Fibroblast of lung (primary cell): ENCODE results near the gene CFAP410. TPM values are rescaled to one million over a fixed set of nuclear protein-coding genes. Genes with fewer than 3 reads are reported as not detected.

Source experiments
- DNase-seq, 2 donors: peaks; one replicate each; pipeline versions ENCODE4 v3.0.0 to v3.0.0-alpha.2; 2010; ENCODE audit warnings: low read depth in 2 of 2
- H2AFZ ChIP-seq: 2 replicates; pipeline ENCODE4 v1.5.1; 2012; ENCODE audit warnings: low read length, control low read depth, inconsistent platforms
- H3K27ac ChIP-seq: 2 replicates; pipeline ENCODE4 v1.5.1; 2011; ENCODE audit warnings: low read length, control low read depth; ENCODE audit not compliant: insufficient read depth
- H3K27me3 ChIP-seq: 2 replicates; pipeline ENCODE4 v1.5.1; 2011; ENCODE audit warnings: mild to moderate bottlenecking, low read length; ENCODE audit not compliant: control insufficient read depth, insufficient read depth
- H3K36me3 ChIP-seq: 2 replicates; pipeline ENCODE4 v1.5.1; 2011; ENCODE audit warnings: low read length; ENCODE audit not compliant: control insufficient read depth, insufficient read depth
- H3K4me1 ChIP-seq: 2 replicates; pipeline ENCODE4 v1.5.1; 2011; ENCODE audit warnings: low read length; ENCODE audit not compliant: control insufficient read depth, insufficient read depth; ENCODE audit errors: extremely low read depth
- H3K4me2 ChIP-seq: 2 replicates; pipeline ENCODE4 v1.5.1; 2011; ENCODE audit warnings: low read length, control low read depth; ENCODE audit not compliant: insufficient read depth; ENCODE audit errors: extremely low read depth
- H3K4me3 ChIP-seq, 4 experiments: fragments of 200-600 bp in 1 of 4; sonication (generic) in 1 of 4; replicated peaks in 1 of 4; 2 replicates each; pipeline ENCODE4 v1.5.1; 2011 to 2016; ENCODE audit warnings: low read length in 4 of 4, low read depth in 3 of 4, mild to moderate bottlenecking in 3 of 4, control low read depth in 2 of 4, inconsistent platforms in 1 of 4, mixed read lengths in 1 of 4; ENCODE audit not compliant: insufficient read depth in 1 of 4; ENCODE audit errors: control extremely low read depth in 1 of 4
- H3K79me2 ChIP-seq: 2 replicates; pipeline ENCODE4 v1.5.1; 2012; ENCODE audit warnings: mild to moderate bottlenecking, low read length, inconsistent platforms; ENCODE audit not compliant: control insufficient read depth, insufficient read depth
- H3K9ac ChIP-seq: 2 replicates; pipeline ENCODE4 v1.5.1; 2011; ENCODE audit warnings: mild to moderate bottlenecking, low read length, control low read depth; ENCODE audit not compliant: insufficient read depth
- H3K9me3 ChIP-seq: 2 replicates; pipeline ENCODE4 v1.5.1; 2012; ENCODE audit warnings: low read depth, low read length; ENCODE audit not compliant: control insufficient read depth, insufficient read depth
- H4K20me1 ChIP-seq: 2 replicates; pipeline ENCODE4 v1.5.1; 2011; ENCODE audit warnings: low read length; ENCODE audit not compliant: control insufficient read depth, insufficient read depth; ENCODE audit errors: extremely low read depth
- EZH2 ChIP-seq: IDR thresholded peaks from 2 replicates; pipeline ENCODE4 v1.5.1; 2012; ENCODE audit warnings: low read length, control low read depth, mild to moderate bottlenecking; ENCODE audit errors: missing control alignments
- polyA plus RNA-seq, 2 donors: library from polyadenylated mRNA; depleted of rRNA in 1 of 2; stranded (reverse) in 1 of 2; unstranded in 1 of 2; fragments of >200 nt; gene quantifications; 2 replicates each; pipeline ENCODE4 v1.2.1, GENCODE V29; 2011 to 2012; ENCODE audit warnings: missing spikeins in 1 of 2
- total RNA-seq: library from RNA; depleted of rRNA; stranded (reverse); fragments of >200 nt; gene quantifications from 2 replicates; pipeline ENCODE4 v1.2.1, GENCODE V29; 2014
- TF ChIP-seq, protein P1 (sequence below), 2 donors: IDR thresholded peaks in 1 of 2; conservative IDR thresholded peaks in 1 of 2; 1 replicate in 1 of 2; 2 replicates in 1 of 2; pipeline ENCODE4 v1.5.1; 2011 to 2012; ENCODE audit warnings: low read length in 2 of 2, control low read depth in 1 of 2, inconsistent platforms in 1 of 2, low read depth in 1 of 2, mild to moderate bottlenecking in 1 of 2

The CFAP410 gene
- total and polyA plus RNA-seq, 2 donors (not counting 1 experiment from before 2014, with no cell fraction given) = 4.9 to 7.1 TPM

DNA sequence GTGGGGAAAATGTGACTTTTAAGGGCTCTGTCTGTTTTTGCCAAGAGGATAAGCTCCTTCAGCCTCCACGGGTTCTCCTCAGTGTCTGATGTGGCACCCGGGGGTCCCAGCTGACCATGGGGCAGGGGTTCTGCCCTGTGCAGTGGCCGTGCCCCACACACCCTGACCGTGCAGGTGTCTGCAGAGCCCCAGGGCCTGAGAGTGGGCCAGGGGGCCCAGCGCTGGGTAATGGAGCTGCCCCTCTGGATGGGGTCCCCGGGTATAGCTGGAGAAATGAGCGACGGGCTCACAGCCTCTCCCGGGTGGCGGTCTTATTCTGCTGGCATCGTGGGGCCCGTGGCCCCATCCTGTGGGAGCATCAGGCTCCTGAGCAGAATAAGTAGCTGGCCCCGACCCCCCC is 42.3 kb downstream of the CFAP410 start:
- H3K27me3 ChIP-seq = no peaks in the 10 kb centered on the region
- TF ChIP-seq, protein P1, sequence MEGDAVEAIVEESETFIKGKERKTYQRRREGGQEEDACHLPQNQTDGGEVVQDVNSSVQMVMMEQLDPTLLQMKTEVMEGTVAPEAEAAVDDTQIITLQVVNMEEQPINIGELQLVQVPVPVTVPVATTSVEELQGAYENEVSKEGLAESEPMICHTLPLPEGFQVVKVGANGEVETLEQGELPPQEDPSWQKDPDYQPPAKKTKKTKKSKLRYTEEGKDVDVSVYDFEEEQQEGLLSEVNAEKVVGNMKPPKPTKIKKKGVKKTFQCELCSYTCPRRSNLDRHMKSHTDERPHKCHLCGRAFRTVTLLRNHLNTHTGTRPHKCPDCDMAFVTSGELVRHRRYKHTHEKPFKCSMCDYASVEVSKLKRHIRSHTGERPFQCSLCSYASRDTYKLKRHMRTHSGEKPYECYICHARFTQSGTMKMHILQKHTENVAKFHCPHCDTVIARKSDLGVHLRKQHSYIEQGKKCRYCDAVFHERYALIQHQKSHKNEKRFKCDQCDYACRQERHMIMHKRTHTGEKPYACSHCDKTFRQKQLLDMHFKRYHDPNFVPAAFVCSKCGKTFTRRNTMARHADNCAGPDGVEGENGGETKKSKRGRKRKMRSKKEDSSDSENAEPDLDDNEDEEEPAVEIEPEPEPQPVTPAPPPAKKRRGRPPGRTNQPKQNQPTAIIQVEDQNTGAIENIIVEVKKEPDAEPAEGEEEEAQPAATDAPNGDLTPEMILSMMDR (conservative IDR thresholded peaks at IDR 0.05 in 1 of 2, IDR thresholded peaks at IDR 0.05 in 1 of 2; ENCODE audit: low read depth in 1 of 2, low read length in 2 of 2) = no peak
- TF ChIP-seq EZH2 = no peak
- H3K4me3 ChIP-seq = no peak overlapping the region
- H3K4me1 ChIP-seq = peaks cover 5% of the 10 kb centered on the region
- H3K4me2 ChIP-seq = no peak overlapping the region
- H3K79me2 ChIP-seq = peaks cover 10% of the 10 kb centered on the region
- H3K36me3 ChIP-seq = no peaks in the 10 kb centered on the region
- H2AFZ ChIP-seq = no peak overlapping the region
- DNase-seq = no peak
- no peaks in the 10 kb centered on the region for H4K20me1 ChIP-seq
- no peaks in the 10 kb centered on the region for H3K9me3 ChIP-seq
- H3K9ac ChIP-seq = no peak overlapping the region
- no peak overlapping the region for H3K27ac ChIP-seq

DNA sequence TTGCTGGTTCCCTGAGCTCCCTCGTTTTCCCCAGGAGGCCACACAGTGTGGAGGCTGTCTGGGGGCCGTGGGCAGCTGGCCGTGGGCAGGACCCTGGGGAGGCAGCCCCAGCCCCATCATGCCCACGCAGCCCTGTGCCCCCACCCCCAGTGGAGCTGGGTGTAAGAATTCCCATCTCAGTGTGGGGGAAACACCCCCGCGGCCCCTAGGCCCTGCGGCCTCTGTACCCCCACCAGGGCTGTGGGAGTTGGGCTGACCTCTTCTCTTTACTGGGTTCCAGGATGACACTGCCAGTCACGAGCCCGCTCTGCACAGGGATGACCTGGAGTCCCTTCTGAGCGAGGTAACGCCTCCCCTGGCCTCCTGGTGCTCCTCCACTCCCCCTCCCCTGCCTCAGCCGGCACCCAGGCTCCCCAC is 43.1 kb downstream of the CFAP410 start:
- Histone ChIP-seq H3K27ac (no peak overlapping the region), H2AFZ (no peak overlapping the region), H3K9ac (no peak overlapping the region), H3K4me3 (no peak overlapping the region), H4K20me1 (no peaks in the 10 kb centered on the region), H3K4me1 (peaks cover 3% of the 10 kb centered on the region), H3K4me2 (no peak overlapping the region), H3K36me3 (no peaks in the 10 kb centered on the region), H3K9me3 (no peaks in the 10 kb centered on the region), H3K27me3 (no peaks in the 10 kb centered on the region), H3K79me2 (peaks cover 6% of the 10 kb centered on the region)
- TF ChIP-seq, protein P1 (conservative IDR thresholded peaks at IDR 0.05 in 1 of 2, IDR thresholded peaks at IDR 0.05 in 1 of 2; ENCODE audit: low read depth in 1 of 2, low read length in 2 of 2) = no peak
- TF ChIP-seq EZH2 = no peak
- DNase-seq = no peak

DNA sequence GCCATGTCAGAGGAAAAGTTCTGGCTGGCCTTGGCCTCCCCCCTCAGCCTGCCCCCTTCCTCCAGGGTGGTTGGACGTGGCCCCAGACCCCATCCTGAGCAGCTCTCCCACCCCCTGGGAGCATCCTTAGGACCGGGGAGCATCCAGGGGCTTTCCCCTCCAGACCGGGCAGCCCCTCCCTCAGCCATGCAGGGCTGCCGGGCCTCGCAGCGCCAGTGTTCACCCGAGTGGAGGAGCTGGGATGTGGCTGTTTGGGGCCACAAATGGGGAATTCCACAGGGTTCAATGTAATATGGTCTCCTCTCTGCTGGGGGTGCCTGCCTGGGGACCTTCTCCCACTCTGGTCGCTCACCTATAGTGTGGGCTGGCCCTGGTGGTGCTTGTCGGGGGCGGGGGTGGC is 43.5 kb downstream of the CFAP410 start:
- Histone ChIP-seq H4K20me1 (no peaks in the 10 kb centered on the region), H3K27me3 (no peaks in the 10 kb centered on the region), H3K4me1 (peaks cover 2% of the 10 kb centered on the region), H3K36me3 (no peaks in the 10 kb centered on the region), H2AFZ (no peak overlapping the region), H3K4me2 (no peak overlapping the region), H3K9me3 (no peaks in the 10 kb centered on the region), H3K4me3 (no peak overlapping the region), H3K27ac (no peak overlapping the region), H3K9ac (no peak overlapping the region), H3K79me2 (peaks cover 2% of the 10 kb centered on the region)
- TF ChIP-seq, protein P1 (conservative IDR thresholded peaks at IDR 0.05 in 1 of 2, IDR thresholded peaks at IDR 0.05 in 1 of 2; ENCODE audit: low read depth in 1 of 2, low read length in 2 of 2) = no peak
- TF ChIP-seq EZH2 = no peak
- no peak for DNase-seq
